BJ (cell line): ENCODE results near the gene PARD6A. TPM values are rescaled to one million over a fixed set of nuclear protein-coding genes. Genes with fewer than 3 reads are reported as not detected.

Experiments
- CTCF ChIA-PET: fragments of 350-600 bp; formaldehyde crosslinking; extraction: SDS; loops from one replicate; lab custom pipeline; 2021; ENCODE audit warnings: antibody characterized with exemption, inconsistent platforms; lab: Yijun Ruan, JAX
- POLR2A ChIA-PET: fragments of 300-600 bp; sonication (Branson Sonifier 250); formaldehyde crosslinking; extraction: SDS; loops from one replicate; lab custom pipeline; 2021; ENCODE audit warnings: antibody characterized with exemption; lab: Charles Lee
- DNase-seq: peaks from one replicate; pipeline ENCODE4 v3.0.0-alpha.2; 2011; ENCODE audit warnings: low read depth
- H3K27me3 ChIP-seq: 2 replicates; pipeline ENCODE4 v1.6.0; 2011; ENCODE audit warnings: low read length; ENCODE audit not compliant: control insufficient read depth, insufficient read depth
- H3K36me3 ChIP-seq: 2 replicates; pipeline ENCODE4 v1.5.1; 2011; ENCODE audit warnings: low read length; ENCODE audit not compliant: control insufficient read depth, insufficient read depth
- H3K4me3 ChIP-seq: 2 replicates; pipeline ENCODE4 v1.5.1; 2011; ENCODE audit warnings: low read depth, mild to moderate bottlenecking, control low read depth, low read length
- polyA plus RNA-seq: library from polyadenylated mRNA; depleted of rRNA; stranded (reverse); fragments of >200 nt; gene quantifications from 2 replicates; pipeline ENCODE4 v1.2.3, GENCODE V29; 2011
- TF ChIP-seq, protein P1 (sequence below): IDR thresholded peaks from 2 replicates; pipeline ENCODE4 v1.5.1; 2011; ENCODE audit warnings: low read depth, mild to moderate bottlenecking, control low read depth, inconsistent platforms, low read length, moderate library complexity; ENCODE audit not compliant: insufficient read depth

The PARD6A gene
- polyA plus RNA-seq, 1 experiment: 0.88 TPM

DNA sequence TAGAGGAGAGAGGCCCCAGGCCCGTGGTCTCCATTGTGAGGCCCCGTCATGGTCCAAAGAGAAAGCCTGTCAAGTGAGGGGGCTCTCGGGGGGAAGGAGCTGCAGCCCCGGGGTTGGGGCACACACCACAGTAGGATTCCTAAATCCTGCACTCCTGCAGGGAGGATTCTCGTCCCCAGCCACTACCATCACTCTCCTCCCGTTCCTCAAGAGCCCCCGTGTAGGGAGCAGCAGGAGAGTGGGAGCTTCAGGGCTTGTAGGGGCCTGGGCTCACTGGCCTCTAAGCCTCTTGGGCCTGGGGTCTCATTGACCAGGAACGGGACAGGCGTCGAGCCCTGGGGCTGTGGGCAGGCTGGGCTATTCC is 6.7 kb downstream of the PARD6A start:
- ChIA-PET CTCF (interaction anchor here (0.7 to 12.1 kb wide), 38 partner anchors 9 to 262 kb away, joined by 3 to 208 read pairs (median 5); partner anchors contain the start of genes ATP6V0D1, CARMIL2, CTCF and NRN1L), POLR2A (interaction anchor here (1.3 kb wide), 1 partner anchor 146 kb away, joined by 6 read pairs; no protein-coding TSS in a partner anchor)
- TF ChIP-seq, protein P1, sequence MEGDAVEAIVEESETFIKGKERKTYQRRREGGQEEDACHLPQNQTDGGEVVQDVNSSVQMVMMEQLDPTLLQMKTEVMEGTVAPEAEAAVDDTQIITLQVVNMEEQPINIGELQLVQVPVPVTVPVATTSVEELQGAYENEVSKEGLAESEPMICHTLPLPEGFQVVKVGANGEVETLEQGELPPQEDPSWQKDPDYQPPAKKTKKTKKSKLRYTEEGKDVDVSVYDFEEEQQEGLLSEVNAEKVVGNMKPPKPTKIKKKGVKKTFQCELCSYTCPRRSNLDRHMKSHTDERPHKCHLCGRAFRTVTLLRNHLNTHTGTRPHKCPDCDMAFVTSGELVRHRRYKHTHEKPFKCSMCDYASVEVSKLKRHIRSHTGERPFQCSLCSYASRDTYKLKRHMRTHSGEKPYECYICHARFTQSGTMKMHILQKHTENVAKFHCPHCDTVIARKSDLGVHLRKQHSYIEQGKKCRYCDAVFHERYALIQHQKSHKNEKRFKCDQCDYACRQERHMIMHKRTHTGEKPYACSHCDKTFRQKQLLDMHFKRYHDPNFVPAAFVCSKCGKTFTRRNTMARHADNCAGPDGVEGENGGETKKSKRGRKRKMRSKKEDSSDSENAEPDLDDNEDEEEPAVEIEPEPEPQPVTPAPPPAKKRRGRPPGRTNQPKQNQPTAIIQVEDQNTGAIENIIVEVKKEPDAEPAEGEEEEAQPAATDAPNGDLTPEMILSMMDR: no peak
- H3K4me3 ChIP-seq: 0 out of 2 replicates have a peak overlapping the region, but pooled peaks have one; percentile 66
- no peak for DNase-seq
- H3K27me3 ChIP-seq: no peaks in the 10 kb centered on the region
- H3K36me3 ChIP-seq: peaks cover 8% of the 10 kb centered on the region

DNA sequence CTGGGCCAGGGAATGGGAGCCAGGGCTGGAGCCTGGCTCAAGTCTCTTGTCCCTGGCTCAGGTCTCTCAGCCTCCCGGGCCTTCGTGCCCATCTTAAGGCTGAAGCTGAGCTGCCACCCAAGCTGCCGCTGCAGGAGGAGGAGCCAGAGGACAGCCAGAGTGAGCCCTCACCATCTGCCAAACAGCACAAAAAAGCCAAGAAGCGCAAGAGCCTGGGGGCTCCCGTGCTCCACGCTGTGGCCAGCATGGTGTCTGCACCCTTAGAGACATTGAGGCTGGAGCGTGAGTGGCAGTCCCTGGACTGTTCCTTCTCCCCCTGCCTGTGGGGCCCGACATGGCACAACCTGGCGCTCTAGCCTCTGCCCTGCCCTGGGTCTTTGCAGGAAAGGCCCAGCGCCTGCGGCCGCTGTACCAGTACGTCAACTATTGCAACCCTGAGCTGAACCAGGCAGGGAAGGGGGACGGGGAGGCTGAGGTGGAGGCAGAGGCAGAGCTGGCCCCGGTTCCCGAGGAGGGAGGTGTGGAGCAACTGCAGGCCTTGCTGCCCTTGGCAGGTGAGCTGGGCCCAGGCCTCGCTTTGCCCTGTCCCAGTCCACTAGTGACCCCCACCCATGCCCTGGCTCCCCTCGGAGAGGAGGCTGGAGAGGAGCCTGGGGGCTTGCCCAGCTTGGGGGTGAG is 7.2 kb downstream of the PARD6A start:
- Histone ChIP-seq H3K36me3 (peaks cover 6% of the 10 kb centered on the region), H3K4me3 (no peak overlapping the region), H3K27me3 (no peaks in the 10 kb centered on the region)
- POLR2A ChIA-PET: interaction anchor here (1.3 kb wide), 1 partner anchor 147 kb away, joined by 6 read pairs; no protein-coding TSS in a partner anchor
- TF ChIP-seq, protein P1: peak; percentile 96
- peak; percentile 59 for DNase-seq
- CTCF ChIA-PET: interaction anchor here (0.7 to 12.1 kb wide), 42 partner anchors 9 to 261 kb away, joined by 3 to 208 read pairs (median 5); partner anchors contain the start of genes ATP6V0D1, CARMIL2, CTCF and NRN1L

DNA sequence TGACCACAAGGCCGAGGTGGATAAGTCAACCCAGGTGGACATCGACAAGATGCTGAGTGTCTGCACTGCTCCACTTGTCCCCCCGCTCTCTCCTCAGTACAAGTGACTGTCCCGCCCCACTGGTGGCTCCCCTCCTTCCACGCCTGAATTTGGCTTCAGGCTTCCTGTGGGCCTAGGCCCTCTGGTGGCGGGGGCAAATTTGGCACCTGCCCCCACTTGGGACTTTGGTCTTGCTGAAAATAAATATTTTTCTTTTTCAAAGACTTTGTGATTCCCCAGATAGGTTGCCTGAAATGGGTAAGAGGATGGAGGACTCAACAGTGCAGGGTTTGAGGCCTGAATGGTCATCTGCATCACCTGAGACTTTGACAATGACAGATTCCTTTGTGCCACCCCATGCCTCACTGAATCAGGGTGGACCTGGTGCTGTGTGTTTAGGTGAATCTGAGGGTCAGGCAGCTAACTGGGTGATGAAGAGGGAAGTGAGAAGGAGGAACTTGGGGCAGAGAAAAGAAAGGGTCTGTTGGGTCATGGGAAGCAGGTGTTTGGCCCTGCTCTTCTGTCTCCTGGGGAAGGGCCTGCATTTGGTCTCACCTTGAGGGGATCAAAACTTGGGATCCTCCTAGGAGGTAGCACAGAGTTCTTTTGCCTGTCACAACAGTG is 7.9 kb downstream of the PARD6A start:
- TF ChIP-seq, protein P1: peak; percentile 34
- no peaks in the 10 kb centered on the region for H3K27me3 ChIP-seq
- no peaks in the 10 kb centered on the region; the same call in none of the 2 replicates for H3K36me3 ChIP-seq
- ChIA-PET POLR2A (no interaction called here), CTCF (interaction anchor here (0.7 to 12.1 kb wide), 29 partner anchors 8 to 260 kb away, joined by 3 to 208 read pairs (median 6); partner anchors contain the start of genes ATP6V0D1, CTCF, GFOD2 and RANBP10)
- DNase-seq: no peak
- H3K4me3 ChIP-seq: no peak overlapping the region

DNA sequence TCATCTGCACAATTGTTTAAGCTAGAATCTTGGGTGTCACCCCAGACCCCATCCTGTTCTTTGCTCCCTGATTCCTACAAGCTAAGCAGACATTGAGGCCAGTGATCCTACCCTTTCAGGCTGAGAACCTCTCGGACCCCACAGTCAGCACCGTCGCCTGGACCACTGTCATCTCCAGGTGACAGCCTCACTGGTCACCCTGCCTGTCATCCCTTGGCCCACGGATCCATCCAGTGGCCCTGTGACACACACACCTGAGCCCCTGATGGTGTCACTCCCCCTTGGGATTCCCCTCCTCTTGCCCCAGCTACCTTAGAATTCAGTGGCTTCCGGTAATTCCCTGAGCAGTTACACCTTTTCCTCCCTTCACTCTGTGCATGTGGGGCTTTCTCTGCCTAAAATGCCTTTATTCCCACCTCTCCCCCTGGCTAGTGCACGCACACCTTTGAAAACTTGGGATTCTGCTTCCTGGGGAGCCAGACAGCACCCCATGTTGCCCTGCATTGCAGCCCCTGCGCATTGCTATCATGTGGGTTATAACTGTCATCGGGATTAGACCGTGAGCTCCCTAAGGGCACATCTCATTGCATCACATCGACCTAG is 8.8 kb downstream of the PARD6A start:
- POLR2A ChIA-PET: no interaction called here
- TF ChIP-seq, protein P1: no peak
- CTCF ChIA-PET: interaction anchor here (0.9 to 12.1 kb wide), 14 partner anchors 14 to 259 kb away, joined by 3 to 208 read pairs (median 4); partner anchors contain the start of gene GFOD2
- no peak for DNase-seq
- Histone ChIP-seq H3K4me3 (no peak overlapping the region), H3K36me3 (no peaks in the 10 kb centered on the region), H3K27me3 (no peaks in the 10 kb centered on the region)
